HG03575 (cell line): ENCODE measurements around the gene RPS6KA3.
"Not testable (repeated sequence)": the region's sequence is repeated elsewhere in the genome, so short reads cannot be mapped to it uniquely, and the experiment has no call there.

ENCODE experiments used
- ATAC-seq: cut with Tn5 transposase; IDR thresholded peaks from one replicate; pipeline ENCODE4 v1.9.1; 2021; ENCODE audit not compliant: unreplicated experiment, insufficient number of reproducible peaks, low FRiP score; ENCODE audit errors: extremely low read depth

RPS6KA3 gene

DNA sequence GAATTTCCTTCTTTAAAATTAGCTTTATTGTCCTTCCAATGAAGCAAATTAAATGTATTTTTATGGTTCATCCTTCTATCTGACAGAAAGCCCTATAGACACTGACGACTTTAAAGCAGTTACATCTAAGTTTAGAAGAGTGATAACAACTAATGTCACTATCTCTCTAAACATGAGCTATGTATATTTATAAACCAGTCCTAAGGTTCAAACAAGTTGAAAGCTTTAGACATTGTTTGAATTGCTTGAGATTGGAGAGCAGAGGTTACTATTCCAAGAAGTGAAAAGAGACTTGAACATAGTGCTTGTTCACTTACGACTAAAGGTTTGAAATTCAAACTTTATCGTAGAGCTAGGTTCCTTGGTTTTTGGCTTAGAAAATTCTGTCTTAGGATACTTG lies 94.8 kb downstream of the RPS6KA3 start:
- ATAC-seq, result no peak

GRCh38 chrX:20162516-20162915 lies 104.2 kb downstream of the RPS6KA3 start:
- not testable (repeated sequence) for ATAC-seq

DNA sequence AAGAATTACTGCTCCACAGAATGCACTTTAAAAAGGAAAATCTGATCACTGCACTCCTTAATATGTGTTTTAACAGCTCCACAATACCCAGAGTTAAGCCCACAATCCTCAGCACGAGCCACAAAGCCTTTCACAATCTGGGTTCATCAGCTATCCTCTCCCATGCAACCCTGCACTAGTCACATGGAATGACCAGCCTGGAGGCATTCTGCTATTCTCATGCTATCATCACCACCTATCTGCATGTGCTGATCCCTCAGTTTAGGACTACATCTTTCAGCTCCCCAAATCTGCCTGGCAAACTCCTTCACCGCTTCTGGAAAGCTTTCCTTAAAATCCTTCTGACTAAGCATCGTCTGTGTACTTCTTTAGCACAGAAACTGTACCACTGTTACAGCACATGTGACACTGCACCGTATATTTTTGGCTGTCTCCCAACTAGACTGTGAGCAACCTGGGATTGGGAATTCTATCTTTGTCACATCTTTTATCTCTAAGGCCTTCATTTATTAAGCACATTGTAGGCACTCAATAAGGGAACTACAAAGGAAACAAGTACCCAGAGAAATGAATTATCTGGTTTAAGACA lies 106.8 kb downstream of the RPS6KA3 start:
- ATAC-seq, result no peak

DNA sequence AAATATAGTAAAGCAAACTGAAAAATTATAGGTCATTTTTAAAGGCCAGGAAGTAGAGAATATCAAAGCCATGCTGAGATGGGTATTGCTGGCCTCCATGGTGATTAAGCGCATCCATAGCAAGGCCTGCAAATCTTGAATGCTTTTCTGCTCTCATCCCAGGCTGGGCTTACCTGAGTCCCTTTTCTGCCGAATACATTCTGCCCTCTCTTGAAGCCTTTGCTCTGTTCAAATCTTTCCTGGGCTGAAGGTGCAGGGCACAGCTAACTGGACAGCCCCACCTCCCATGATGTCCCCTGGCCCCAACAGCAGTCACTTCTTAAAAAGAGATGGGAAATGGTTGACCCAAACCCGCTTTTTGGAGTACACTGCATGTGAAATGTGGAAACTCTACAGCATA lies 115.0 kb downstream of the RPS6KA3 start:
- ATAC-seq, result no peak

- ATAC-seq, result no peak
Measured at GRCh38 chrX:20149326-20149725, 117.4 kb downstream of the RPS6KA3 start.

- no peak for ATAC-seq
Measured at GRCh38 chrX:20147561-20147960, 119.1 kb downstream of the RPS6KA3 start.

DNA sequence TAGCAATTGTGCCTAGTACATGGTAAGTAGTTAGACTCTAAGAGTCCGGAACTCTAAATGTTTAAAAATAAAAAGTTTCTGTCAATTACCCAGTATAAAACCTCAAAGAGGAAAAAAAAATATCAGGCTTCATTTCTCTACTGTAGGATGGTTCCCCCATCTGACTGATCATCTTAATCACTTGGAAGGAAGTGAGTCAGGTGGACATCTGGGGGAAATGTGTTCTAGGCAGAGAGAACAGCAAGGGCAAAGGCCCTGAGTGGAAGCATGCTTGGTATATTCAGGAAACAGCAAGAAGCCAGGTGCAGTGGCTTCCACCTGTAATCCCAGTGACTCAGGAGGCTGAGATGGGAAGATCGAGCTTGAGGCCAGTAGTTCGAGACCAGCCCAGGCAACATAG lies 122.2 kb downstream of the RPS6KA3 start:
- no peak for ATAC-seq

DNA sequence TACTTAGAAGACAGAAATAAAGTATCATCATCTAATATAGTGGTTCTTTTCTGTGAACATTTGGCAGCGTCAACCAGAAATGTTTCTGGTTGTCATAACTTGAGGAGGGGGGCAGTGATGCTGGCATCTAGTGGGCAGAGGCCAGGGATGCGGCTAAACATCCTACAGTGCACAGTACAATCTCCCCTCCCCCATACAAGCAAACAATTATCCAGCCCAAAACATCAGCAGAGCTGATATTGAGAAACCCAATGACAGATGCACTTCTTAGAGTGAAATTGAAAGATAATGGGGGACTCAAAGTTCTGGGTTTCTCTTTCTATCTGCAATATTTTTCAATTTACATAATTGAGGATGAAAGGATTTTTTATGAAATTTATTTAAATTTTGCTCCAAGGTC lies 123.1 kb downstream of the RPS6KA3 start:
- no peak for ATAC-seq

GRCh38 chrX:20143111-20143510 lies 123.6 kb downstream of the RPS6KA3 start:
- ATAC-seq, result no peak

- peak; percentile 91 for ATAC-seq
Measured at GRCh38 chrX:20141281-20142220, 125.2 kb downstream of the RPS6KA3 start, which contains the start of gene EIF1AX. TSS of gene EIF1AX (minus strand) at chrX:20141838. CDS start at chrX:20141640, 198 bp downstream.

DNA sequence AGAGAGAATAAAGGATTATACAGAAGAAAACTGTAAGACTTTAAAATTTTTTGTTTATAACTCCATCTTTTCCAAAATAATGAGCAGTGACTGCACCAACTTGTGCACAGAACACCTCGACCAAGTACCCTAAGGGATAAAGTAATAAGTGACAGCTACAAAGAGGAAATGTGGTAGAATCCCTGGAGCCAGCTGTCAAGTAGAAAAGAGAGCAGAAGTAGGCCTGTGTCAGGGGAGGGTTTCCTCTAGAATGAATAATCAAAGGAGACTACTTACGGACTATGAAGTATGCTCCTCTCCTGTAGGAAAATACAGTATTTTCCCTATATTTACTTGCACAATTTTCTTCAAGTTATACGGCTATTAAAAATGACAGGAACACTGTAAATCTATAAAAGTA lies 126.3 kb downstream of the RPS6KA3 start:
- no peak for ATAC-seq

- ATAC-seq, result no peak
Measured at GRCh38 chrX:20139966-20140365, 126.7 kb downstream of the RPS6KA3 start.

DNA sequence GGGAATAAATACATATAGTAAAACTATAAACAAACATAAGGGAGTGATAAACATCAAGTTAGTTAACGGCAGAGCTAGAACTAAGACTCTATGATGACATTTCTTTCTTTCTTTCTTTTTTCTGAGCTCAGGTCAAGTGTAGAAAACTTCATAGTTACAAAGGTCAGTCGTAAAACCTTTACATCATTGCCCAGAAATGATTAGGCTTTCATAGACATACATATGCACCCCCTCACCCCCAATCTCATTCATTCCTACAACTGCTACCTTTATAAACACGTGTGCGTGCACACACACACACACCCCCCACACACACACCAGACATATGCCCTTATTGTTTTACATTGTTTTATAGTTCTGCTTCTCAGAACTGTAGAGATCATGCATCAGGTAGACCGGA lies 130.8 kb downstream of the RPS6KA3 start:
- ATAC-seq, result no peak

DNA sequence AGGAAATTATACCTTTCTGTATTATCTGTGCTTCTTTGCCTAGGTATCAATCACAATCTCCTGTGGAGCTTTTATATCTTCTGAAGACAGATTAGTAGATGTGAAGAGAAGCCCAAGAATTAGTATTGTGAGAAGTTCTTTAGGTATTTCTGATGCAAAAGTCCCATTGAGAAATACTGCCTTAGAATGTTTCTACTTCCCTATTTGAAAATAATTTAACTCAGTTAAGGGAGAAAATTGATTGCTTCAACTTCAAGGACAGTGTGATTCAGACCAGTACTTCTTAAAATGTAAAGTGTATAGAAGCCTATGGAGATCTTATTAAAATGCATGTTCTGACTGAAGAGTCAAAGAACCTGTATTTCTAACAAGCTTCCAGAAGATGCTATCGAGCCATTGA lies 134.0 kb downstream of the RPS6KA3 start:
- no peak for ATAC-seq

DNA sequence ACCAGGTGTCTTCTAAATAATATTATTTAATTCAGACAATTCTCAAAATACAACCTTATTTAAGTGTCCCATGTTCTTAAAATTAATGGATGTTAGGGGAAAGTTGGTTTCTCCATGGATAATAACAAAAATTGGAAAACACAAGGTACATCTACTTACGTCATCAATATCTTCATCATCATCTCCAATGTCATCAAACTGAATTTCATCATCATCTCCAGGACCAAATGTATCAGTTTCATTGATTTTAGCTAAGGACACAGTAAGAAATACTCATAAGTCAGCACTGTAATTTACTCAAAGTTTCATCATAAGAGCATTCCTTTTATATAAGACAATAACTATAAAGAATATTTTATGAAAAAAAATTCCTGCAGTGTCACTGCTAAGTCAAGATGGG lies 136.4 kb downstream of the RPS6KA3 start:
- no peak for ATAC-seq

GRCh38 chrX:20129547-20129946 lies 137.2 kb downstream of the RPS6KA3 start:
- ATAC-seq, result no peak

- ATAC-seq, result no peak
Measured at GRCh38 chrX:20128670-20129069, 138.0 kb downstream of the RPS6KA3 start.

DNA sequence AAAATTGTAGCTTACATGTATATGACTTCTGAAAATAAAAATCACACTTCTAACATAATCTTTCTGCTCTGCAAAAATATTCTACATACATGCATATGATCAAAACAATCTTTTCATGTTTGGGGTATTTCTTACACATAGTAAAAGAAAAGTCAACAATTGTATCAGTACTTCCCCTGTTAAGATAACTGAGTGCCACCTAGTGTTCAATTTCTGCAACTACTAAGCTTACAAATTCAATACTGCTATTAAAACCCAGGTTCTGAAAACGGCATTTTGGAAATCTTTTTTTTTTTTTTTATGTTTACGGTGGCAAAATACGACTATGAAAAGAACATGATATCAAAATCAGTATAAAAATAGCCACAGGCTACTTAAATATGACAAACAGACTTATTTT lies 139.3 kb downstream of the RPS6KA3 start:
- not testable (repeated sequence) for ATAC-seq

GRCh38 chrX:20126833-20127232 lies 139.9 kb downstream of the RPS6KA3 start:
- not testable (repeated sequence) for ATAC-seq

GRCh38 chrX:20124964-20125363 lies 141.7 kb downstream of the RPS6KA3 start:
- no peak for ATAC-seq
